Measurements from ENCODE around the gene SORT1. TPM values are rescaled to one million over a fixed set of nuclear protein-coding genes. Genes with fewer than 3 reads are reported as not detected.
"Not testable (repeated sequence)": the region's sequence is repeated elsewhere in the genome, so short reads cannot be mapped to it uniquely, and the experiment has no call there.

SORT1 gene
- total RNA-seq, 2 donors from 2014 or later, result 0.66 to 0.78 TPM

GRCh38 chr1:109296782-109297181 lies 100.9 kb downstream of the SORT1 start:
- Mint-ChIP-seq H3K4me1 (peaks cover 3% of the 10 kb centered on the region), H3K36me3 (ENCODE audit: low read depth) (no peaks in the 10 kb centered on the region), H3K27ac (no peak overlapping the region), H3K4me3 (no peak overlapping the region), H3K27me3 (peaks cover 15% of the 10 kb centered on the region), H3K9me3 (no peaks in the 10 kb centered on the region)
- ATAC-seq (replicated peaks), result no peak

DNA sequence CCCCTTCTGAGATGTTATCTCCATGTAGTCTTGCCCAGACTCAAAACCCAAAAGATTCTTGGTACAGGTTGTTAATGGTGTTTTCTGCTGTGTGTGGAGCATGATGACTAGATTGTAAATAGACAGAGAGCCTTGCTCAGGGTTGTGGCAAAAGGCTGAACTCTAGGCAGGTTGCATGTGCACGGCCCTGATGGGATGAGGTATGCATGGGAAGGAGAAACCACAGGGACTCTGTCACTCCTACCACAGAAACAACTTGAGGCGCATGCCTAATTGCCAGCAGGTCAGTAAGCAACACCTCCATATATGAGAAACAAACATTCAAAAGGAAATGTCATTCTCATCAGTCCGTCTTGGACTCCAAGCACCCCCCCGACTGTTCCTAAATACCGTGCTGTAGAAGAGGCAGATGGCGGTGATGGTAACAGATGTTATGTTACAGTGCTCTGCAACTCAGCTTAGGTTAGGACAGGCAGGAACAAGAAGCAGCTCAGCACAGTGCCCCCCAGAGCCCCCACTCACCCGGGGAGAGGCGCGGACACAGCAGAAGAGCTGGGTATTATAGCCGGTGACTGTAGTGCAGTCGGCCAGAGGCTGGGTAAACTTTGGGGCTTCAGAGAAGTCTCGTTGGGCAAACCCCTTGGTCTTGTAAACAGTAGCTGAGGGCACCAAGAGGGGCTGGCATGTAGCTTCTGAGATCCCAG lies 101.9 kb downstream of the SORT1 start:
- ATAC-seq (replicated peaks), result no peak
- H3K27me3 Mint-ChIP-seq, result peaks cover 15% of the 10 kb centered on the region
- H3K4me3 Mint-ChIP-seq, result no peak overlapping the region
- H3K36me3 Mint-ChIP-seq (ENCODE audit: low read depth), result no peaks in the 10 kb centered on the region
- H3K27ac Mint-ChIP-seq, result no peak overlapping the region
- no peaks in the 10 kb centered on the region for H3K9me3 Mint-ChIP-seq
- H3K4me1 Mint-ChIP-seq, result peaks cover 3% of the 10 kb centered on the region

DNA sequence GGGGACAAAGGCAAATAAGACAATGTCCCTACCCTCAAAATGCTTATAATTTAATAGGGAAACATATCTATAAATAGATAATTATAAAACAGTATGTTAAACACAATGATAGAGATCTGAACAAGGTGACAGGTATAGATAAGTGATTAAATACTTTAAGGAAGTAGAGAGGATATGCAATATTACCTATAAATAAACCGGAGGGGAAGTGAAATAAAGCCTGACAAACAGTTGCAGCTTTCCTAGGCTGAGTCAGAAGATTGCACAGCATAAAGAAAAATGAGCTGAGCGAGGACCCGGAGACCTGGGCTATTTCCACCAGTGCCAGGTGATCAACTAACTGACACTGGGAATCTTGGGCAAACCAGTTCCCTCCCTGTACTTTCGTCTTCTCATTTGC lies 103.2 kb downstream of the SORT1 start:
- H3K27ac Mint-ChIP-seq, result no peak overlapping the region
- H3K27me3 Mint-ChIP-seq, result peaks cover 12% of the 10 kb centered on the region
- H3K36me3 Mint-ChIP-seq (ENCODE audit: low read depth), result no peaks in the 10 kb centered on the region
- H3K9me3 Mint-ChIP-seq, result no peaks in the 10 kb centered on the region
- no peak overlapping the region for H3K4me3 Mint-ChIP-seq
- H3K4me1 Mint-ChIP-seq, result peaks cover 3% of the 10 kb centered on the region
- ATAC-seq (replicated peaks), result no peak

DNA sequence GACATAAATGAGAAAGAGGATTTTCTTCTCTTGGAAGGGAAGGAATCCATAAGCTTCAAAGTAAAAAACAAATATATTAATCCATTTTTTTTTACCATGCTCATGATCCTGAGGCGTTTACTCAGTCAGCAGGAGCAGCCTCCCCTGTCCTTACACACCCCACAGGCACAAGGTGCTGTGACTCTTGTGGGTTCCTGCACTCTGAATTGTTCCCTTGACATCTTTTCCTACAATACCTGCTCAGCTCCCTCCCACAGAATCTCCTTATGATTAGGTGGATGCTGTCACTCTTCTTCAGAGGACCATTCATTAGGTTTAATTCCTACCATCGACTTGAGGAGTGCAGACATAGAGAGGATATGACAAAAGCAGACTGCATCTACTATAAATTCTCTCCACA lies 104.7 kb downstream of the SORT1 start:
- Mint-ChIP-seq H3K27ac (no peak overlapping the region), H3K27me3 (peaks cover 6% of the 10 kb centered on the region), H3K36me3 (ENCODE audit: low read depth) (no peaks in the 10 kb centered on the region), H3K9me3 (no peaks in the 10 kb centered on the region), H3K4me3 (no peak overlapping the region), H3K4me1 (no peaks in the 10 kb centered on the region)
- no peak for ATAC-seq (replicated peaks)

GRCh38 chr1:109292364-109292763 lies 105.4 kb downstream of the SORT1 start:
- Mint-ChIP-seq H3K4me1 (no peaks in the 10 kb centered on the region), H3K27ac (no peak overlapping the region), H3K27me3 (peaks cover 6% of the 10 kb centered on the region), H3K4me3 (no peak overlapping the region), H3K36me3 (ENCODE audit: low read depth) (no peaks in the 10 kb centered on the region), H3K9me3 (no peaks in the 10 kb centered on the region)
- ATAC-seq (replicated peaks), result no peak

DNA sequence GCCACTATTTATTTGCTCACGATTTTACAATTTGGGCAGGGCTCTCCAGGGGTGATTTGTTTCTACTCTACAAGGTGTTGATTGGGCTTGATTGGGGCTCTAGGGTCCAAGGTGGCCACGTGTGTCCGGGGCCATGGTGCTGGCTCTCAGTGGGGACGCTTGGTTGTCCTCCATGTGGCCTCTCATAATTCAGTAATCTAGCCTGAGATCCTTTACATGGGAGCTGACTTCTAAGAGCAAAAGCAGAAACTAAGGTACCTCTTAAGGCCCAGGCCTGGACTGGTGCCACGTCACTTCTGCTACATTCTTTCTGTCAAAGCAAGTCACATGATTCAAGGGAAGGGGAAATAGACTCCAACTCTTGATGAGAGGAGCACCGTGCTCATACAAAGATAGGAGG lies 106.7 kb downstream of the SORT1 start:
- H3K9me3 Mint-ChIP-seq, result no peaks in the 10 kb centered on the region
- no peak overlapping the region for H3K27ac Mint-ChIP-seq
- ATAC-seq (replicated peaks), result no peak
- H3K27me3 Mint-ChIP-seq, result peaks cover 6% of the 10 kb centered on the region
- no peaks in the 10 kb centered on the region for H3K4me1 Mint-ChIP-seq
- no peak overlapping the region for H3K4me3 Mint-ChIP-seq
- H3K36me3 Mint-ChIP-seq (ENCODE audit: low read depth), result no peaks in the 10 kb centered on the region

DNA sequence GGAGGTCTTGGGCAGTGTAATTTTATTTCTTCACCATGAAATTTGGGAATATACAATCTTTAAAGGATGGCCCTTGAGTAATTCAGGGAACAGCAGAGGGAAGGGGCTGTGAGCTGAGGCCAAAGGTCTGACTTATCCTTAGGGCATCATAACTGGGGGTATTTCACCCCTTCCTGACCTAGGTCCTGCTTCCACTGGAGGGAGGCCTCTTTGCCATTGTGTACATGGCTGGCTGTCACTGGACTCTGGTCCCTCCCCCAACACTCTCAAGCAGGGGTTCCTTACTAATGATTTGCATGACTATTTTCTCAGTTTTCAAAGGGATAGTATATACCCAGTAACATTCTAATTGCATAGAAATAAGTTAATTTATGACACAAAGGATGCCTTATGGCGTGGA lies 107.6 kb downstream of the SORT1 start:
- Mint-ChIP-seq H3K27ac (no peak overlapping the region), H3K4me3 (no peak overlapping the region), H3K36me3 (ENCODE audit: low read depth) (no peaks in the 10 kb centered on the region), H3K9me3 (no peaks in the 10 kb centered on the region), H3K27me3 (peaks cover 6% of the 10 kb centered on the region), H3K4me1 (no peaks in the 10 kb centered on the region)
- no peak for ATAC-seq (replicated peaks)

DNA sequence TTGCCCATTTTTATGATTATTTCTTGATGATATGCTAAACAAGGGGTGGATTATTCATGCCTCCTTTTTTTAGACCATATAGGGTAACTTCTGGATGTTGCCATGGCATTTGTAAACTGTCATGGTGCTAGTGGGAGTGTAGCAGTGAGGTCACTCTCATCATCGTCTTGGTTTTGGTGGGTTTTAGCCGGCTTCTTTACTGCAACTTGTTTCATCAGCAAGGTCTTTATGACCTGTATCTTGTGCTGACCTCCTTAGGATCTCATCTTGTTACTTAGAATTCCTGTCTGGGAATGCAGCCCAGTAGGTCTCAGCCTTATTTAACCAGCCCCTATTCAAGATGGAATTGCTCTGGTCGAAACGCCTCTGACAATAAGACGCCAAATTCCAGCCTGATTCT lies 111.0 kb downstream of the SORT1 start:
- H3K27ac Mint-ChIP-seq; H3K36me3 Mint-ChIP-seq (ENCODE audit: low read depth); H3K4me1 Mint-ChIP-seq; ATAC-seq (replicated peaks); H3K9me3 Mint-ChIP-seq; H3K27me3 Mint-ChIP-seq; H3K4me3 Mint-ChIP-seq: not testable (repeated sequence)

DNA sequence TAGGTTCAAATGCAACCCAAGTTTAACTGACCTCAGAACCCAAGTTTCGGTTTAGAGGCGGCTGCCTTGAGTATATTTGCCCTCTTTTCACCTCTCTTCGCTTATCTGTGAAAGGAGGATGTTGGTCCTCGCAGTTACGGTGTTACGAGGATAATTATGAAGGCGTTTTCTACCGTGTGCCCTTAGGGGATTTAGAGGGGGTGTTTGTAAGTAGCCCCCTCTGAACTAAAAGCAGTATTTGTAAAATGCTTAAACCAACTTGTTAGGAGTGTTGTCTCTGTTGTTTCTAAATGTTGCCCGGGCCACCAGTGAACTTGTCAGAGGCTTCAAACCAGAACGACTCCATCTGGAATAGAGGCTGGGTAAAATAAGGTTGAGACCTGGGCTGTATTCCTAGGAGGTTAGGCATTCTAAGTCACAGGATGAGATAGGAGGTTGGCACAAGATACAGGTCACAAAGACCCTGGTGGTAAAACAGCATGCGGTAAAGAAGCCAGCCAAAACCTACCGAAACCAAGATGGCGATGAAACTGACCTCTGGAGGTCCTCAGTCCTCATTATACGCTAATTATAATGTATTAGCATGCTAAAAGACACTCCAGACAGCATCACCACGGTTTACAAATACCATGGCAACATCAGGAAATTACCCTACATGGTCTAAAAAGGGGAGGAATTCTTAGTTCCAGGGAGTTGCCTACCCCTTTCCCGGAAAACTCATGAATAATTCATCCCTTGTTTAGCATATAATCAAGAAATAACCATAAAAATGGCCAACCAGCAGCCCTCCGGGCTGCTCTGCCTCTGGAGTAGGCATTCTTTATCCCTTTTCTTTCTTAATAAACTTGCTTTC lies 113.7 kb downstream of the SORT1 start:
- ATAC-seq (replicated peaks), result peak; percentile 36
- no peaks in the 10 kb centered on the region for H3K9me3 Mint-ChIP-seq
- no peaks in the 10 kb centered on the region for H3K36me3 Mint-ChIP-seq (ENCODE audit: low read depth)
- peak overlapping the region; percentile 87 for H3K4me3 Mint-ChIP-seq
- peak overlapping the region; percentile 75 for H3K27ac Mint-ChIP-seq
- no peaks in the 10 kb centered on the region for H3K27me3 Mint-ChIP-seq
- H3K4me1 Mint-ChIP-seq, result peaks cover 5% of the 10 kb centered on the region

GRCh38 chr1:109282952-109283747 lies 114.6 kb downstream of the SORT1 start, which contains the start of gene PSRC1:
PSRC1 (minus strand) TSS chr1:109283145.
- Mint-ChIP-seq H3K36me3 (ENCODE audit: low read depth) (no peaks in the 10 kb centered on the region), H3K4me1 (peaks cover 5% of the 10 kb centered on the region), H3K4me3 (peak within 1 kb of the TSS; percentile 87), H3K27me3 (no peaks in the 10 kb centered on the region), H3K27ac (peak within 1 kb of the TSS; percentile 75), H3K9me3 (no peaks in the 10 kb centered on the region)
- ATAC-seq (replicated peaks), result peak; percentile 98

DNA sequence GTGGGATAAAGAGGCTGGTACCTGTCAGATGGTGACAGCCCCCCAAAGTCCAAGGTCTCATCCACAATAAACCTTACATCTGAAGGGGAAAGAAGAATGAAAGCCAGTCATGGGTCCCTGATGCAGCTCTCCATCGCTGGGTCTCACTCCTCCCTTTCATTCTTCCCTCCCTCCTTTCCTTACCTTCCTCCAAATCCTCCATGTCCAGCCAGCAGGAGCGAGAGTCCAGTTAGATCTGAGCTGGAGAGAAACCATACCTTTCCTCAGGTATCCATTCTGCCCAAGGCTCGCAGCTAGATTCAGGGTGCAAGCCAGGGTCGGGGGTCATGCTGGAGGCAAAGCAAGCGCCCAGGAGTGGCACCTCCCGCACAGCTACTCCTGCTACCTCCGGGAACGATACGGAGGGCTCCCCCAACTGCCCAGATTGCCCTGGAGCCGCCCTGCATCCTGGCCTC lies 115.2 kb downstream of the SORT1 start:
- Mint-ChIP-seq H3K36me3 (ENCODE audit: low read depth) (no peaks in the 10 kb centered on the region), H3K4me3 (peak overlapping the region; percentile 87), H3K27me3 (no peaks in the 10 kb centered on the region), H3K4me1 (peaks cover 5% of the 10 kb centered on the region), H3K27ac (peak overlapping the region; percentile 75), H3K9me3 (no peaks in the 10 kb centered on the region)
- ATAC-seq (replicated peaks), result no peak

GRCh38 chr1:109281680-109282496 lies 115.8 kb downstream of the SORT1 start:
- ATAC-seq (replicated peaks), result no peak
- Mint-ChIP-seq H3K27me3 (no peaks in the 10 kb centered on the region), H3K4me1 (peaks cover 5% of the 10 kb centered on the region), H3K4me3 (peak overlapping the region; percentile 87), H3K9me3 (no peaks in the 10 kb centered on the region), H3K36me3 (ENCODE audit: low read depth) (no peaks in the 10 kb centered on the region), H3K27ac (peak overlapping the region; percentile 75)

- H3K27me3 Mint-ChIP-seq, result no peaks in the 10 kb centered on the region
- H3K27ac Mint-ChIP-seq, result no peak overlapping the region
- no peaks in the 10 kb centered on the region for H3K36me3 Mint-ChIP-seq (ENCODE audit: low read depth)
- H3K9me3 Mint-ChIP-seq, result no peaks in the 10 kb centered on the region
- peaks cover 5% of the 10 kb centered on the region for H3K4me1 Mint-ChIP-seq
- no peak overlapping the region for H3K4me3 Mint-ChIP-seq
- ATAC-seq (replicated peaks), result no peak
Observed at GRCh38 chr1:109280862-109281261, 116.9 kb downstream of the SORT1 start.

Data from activated T-helper 17 cell treated with anti-CD3 and anti-CD28 coated beads, Interleukin-2, amount 50 U/mL, for 72 hours (primary cell).